Erythroblast (primary cell): ENCODE results near the gene CDADC1.

Experiments used
- GATA1 ChIP-seq: IDR thresholded peaks from 2 replicates; pipeline ENCODE4 v1.6.1; 2011; ENCODE audit warnings: low read depth, mild to moderate bottlenecking, control low read depth, low read length, moderate library complexity
- POLR2A ChIP-seq: IDR thresholded peaks from 2 replicates; pipeline ENCODE4 v1.6.1; 2011; ENCODE audit warnings: mild to moderate bottlenecking, low read length

DNA sequence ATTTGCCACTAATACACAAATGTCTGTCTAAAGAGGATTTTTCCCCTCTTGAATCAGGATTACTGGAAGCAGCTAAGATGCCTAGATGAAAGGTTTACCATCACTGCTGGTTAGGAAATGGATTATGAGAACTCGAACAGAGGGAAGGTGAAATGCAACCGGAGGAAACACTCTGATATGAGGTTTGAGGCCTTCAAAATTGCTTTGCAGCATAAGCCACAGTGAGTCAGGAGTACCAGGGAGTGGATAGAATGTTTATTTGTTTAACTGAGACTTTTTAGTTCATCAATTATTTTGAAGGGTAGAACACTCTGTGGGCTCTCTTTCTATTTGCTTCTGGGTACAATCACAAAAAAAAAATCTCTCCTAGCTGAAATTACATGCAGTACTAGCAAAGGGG is 18.1 kb downstream of the CDADC1 start:
- no peak for TF ChIP-seq POLR2A
- TF ChIP-seq GATA1, result no peak
